HFF-Myc (cell line): ENCODE results near the gene MTCL1.

Experiments used
- DNase-seq: peaks from one replicate; pipeline ENCODE4 v3.0.0-alpha.2; 2011; ENCODE audit warnings: low read depth; ENCODE audit errors: extremely low read depth
- H3K4me3 ChIP-seq: replicated peaks from 2 replicates; pipeline ENCODE4 v1.5.1; 2011; ENCODE audit warnings: low read depth, mild to moderate bottlenecking, control low read depth, low read length
- CTCF ChIP-seq: IDR thresholded peaks from 2 replicates; pipeline ENCODE4 v1.5.1; 2012; ENCODE audit warnings: mild to moderate bottlenecking, low read depth, low read length, control low read depth; ENCODE audit errors: missing control alignments

Gene MTCL1

GRCh38 chr18:8709248-8710059, 4.1 kb downstream of the MTCL1 start:
- no peak for DNase-seq

GRCh38 chr18:8711736-8712135, 6.4 kb downstream of the MTCL1 start:
- H3K4me3 ChIP-seq: no peak overlapping the region
- DNase-seq: no peak
- no peak for TF ChIP-seq CTCF

More at GRCh38 chr18:8709248-8710059, 4.1 kb downstream of the MTCL1 start:
- TF ChIP-seq CTCF: no peak
- peak overlapping the region; percentile 93; the same call in 1 of the 2 replicates for H3K4me3 ChIP-seq

GRCh38 chr18:8713691-8714090, 8.3 kb downstream of the MTCL1 start:
- H3K4me3 ChIP-seq: no peak overlapping the region
- TF ChIP-seq CTCF: no peak
- no peak for DNase-seq

GRCh38 chr18:8715599-8715998, 10.2 kb downstream of the MTCL1 start:
- H3K4me3 ChIP-seq: no peak overlapping the region
- DNase-seq: no peak
- no peak for TF ChIP-seq CTCF

- no peak for TF ChIP-seq CTCF
- no peak overlapping the region for H3K4me3 ChIP-seq
These were observed 11.8 kb downstream of the MTCL1 start for GRCh38 chr18:8717011-8717770.

GRCh38 chr18:8718401-8718913, 13.1 kb downstream of the MTCL1 start:
- no peak for DNase-seq
- no peak for TF ChIP-seq CTCF
- H3K4me3 ChIP-seq: no peak overlapping the region

More at GRCh38 chr18:8717011-8717770, 11.8 kb downstream of the MTCL1 start:
- no peak for DNase-seq
